Adipocyte (in vitro differentiated cells): ENCODE measurements around the gene GSDME.
A peak's percentile ranks its signal among the peaks of the same experiment; 100 is the strongest.

ENCODE experiments used
- DNase-seq: peaks from one replicate; pipeline ENCODE4 v3.0.0-alpha.2; 2015; ENCODE audit warnings: low read depth
- H3K27me3 ChIP-seq: replicated peaks from 2 replicates; pipeline ENCODE4 v1.7.0; 2013; ENCODE audit warnings: mild to moderate bottlenecking, low read length, moderate library complexity; ENCODE audit not compliant: control insufficient read depth, insufficient read depth
- H3K36me3 ChIP-seq: 2 replicates; pipeline ENCODE4 v1.7.0; 2013; ENCODE audit warnings: low read length, mild to moderate bottlenecking, moderate library complexity; ENCODE audit not compliant: control insufficient read depth, insufficient read depth, severe bottlenecking
- H3K4me1 ChIP-seq: 2 replicates; pipeline ENCODE4 v1.7.0; 2013; ENCODE audit warnings: mild to moderate bottlenecking, low read length, moderate library complexity; ENCODE audit not compliant: control insufficient read depth, insufficient read depth
- H3K4me3 ChIP-seq: 2 replicates; pipeline ENCODE4 v1.7.0; 2013; ENCODE audit warnings: mild to moderate bottlenecking, low read length, moderate library complexity
- H3K9ac ChIP-seq: 2 replicates; pipeline ENCODE4 v1.7.0; 2013; ENCODE audit warnings: mild to moderate bottlenecking, low read length, moderate library complexity
- H3K9me3 ChIP-seq: 2 replicates; pipeline ENCODE4 v1.7.0; 2013; ENCODE audit warnings: mild to moderate bottlenecking, low read length, moderate library complexity; ENCODE audit not compliant: control insufficient read depth

The GSDME gene

DNA sequence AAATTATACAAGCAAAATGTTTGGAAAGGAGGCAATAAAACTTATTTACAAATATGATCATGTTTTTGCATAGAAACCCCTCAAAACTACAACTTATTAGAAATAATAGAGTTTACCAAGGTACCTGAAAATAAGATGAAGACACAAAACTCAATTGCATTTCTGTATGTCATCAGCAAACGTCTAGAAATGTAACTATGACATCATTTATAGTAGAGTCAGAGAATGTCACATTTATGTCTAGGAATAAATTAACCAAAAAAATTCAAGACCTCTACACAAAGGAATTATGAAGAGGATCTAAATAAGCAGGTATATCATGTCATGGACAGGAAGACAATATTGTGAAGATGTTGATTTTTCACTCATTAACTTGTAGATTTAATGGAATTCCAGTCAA lies 103.0 kb downstream of the GSDME start:
- H3K9me3 ChIP-seq, result no peaks in the 10 kb centered on the region
- H3K4me1 ChIP-seq, result peaks cover 23% of the 10 kb centered on the region
- peaks cover 3% of the 10 kb centered on the region for H3K36me3 ChIP-seq
- H3K27me3 ChIP-seq, result no peaks in the 10 kb centered on the region
- no peak overlapping the region for H3K9ac ChIP-seq
- no peak overlapping the region for H3K4me3 ChIP-seq
- no peak for DNase-seq

DNA sequence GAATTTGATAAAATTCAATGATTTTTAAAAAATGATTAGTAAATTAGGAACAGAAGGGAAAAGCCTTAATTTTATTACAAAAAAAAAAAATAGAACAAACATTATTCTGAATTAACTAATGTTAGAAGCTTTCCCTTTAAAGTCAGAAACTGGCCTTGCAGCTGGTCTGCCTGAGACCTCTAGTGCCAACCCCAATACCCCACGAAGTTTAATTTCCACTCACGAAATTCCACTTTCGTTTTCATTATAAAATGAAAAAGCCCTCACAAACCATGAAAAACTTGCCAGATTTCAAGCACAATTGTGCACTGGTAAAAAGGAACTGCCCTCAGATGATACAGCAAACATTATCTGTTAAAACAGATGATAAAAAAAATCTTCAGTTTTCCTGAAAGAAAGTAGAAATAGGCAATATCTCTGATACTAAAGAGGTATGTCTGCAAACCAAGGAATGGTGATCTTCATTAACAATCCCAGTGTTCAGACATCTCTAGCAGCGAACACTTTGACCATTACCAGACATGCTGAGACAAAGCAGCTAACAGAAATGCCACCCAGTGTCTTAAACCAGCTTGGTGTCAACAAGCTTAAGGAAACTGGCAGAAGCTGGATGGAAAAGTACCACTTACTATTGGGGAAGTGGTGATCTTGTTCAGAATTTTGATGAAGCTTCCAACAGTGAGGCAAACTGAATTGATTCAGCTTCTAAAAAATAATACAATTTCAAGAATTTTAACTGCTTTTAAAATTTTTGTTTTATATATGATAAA lies 103.8 kb downstream of the GSDME start:
- peak overlapping the region; percentile 80 for H3K4me3 ChIP-seq
- H3K36me3 ChIP-seq, result peaks cover 3% of the 10 kb centered on the region
- H3K4me1 ChIP-seq, result peaks cover 23% of the 10 kb centered on the region
- peak overlapping the region; percentile 83 for H3K9ac ChIP-seq
- H3K27me3 ChIP-seq, result no peaks in the 10 kb centered on the region
- DNase-seq, result no peak
- no peaks in the 10 kb centered on the region for H3K9me3 ChIP-seq

DNA sequence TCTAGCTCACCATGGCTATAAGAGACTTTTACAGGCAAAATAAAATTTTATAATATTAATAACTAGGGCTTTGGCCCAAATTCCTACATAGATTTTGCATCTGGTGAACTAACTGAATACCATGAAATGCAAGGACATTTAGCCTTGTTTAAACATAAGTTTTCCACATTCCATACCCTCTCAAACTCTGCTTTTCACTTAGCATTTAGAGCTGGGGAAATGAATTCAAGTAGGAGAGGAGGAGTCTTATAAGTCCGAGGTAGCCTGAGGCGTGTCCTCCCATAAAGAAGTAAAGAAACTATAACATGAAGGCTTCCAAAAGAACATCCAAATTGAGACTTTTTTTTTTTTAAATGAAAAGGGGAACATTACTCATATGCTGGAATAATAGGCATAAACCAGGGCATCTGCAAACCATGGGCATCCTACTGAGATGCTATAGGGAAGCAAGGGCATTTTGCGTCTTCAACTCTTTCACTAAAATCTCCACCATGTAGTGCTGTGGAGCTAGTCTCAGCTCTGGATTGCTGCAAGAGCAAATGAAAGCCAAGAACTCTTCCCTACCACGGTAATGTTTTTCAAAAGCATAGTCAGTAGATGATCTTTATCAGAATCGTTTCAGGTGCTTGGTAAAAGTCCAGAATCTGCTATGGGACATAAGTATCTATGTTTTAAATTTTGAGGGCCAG lies 104.9 kb downstream of the GSDME start:
- H3K36me3 ChIP-seq, result peaks cover 3% of the 10 kb centered on the region
- H3K9ac ChIP-seq, result peak overlapping the region; percentile 83
- no peaks in the 10 kb centered on the region for H3K27me3 ChIP-seq
- no peak for DNase-seq
- H3K9me3 ChIP-seq, result no peaks in the 10 kb centered on the region
- H3K4me3 ChIP-seq, result peak overlapping the region; percentile 80
- peaks cover 16% of the 10 kb centered on the region for H3K4me1 ChIP-seq
